HG02870 (cell line): ENCODE results near the gene SUB1.
"Not testable (repeated sequence)": the region's sequence is repeated elsewhere in the genome, so short reads cannot be mapped to it uniquely, and the experiment has no call there.

Experiments
- ATAC-seq: cut with Tn5 transposase; IDR thresholded peaks from one replicate; pipeline ENCODE4 v1.9.1; 2021; ENCODE audit warnings: mild to moderate bottlenecking, moderate library complexity; ENCODE audit not compliant: unreplicated experiment

The SUB1 gene

GRCh38 chr5:32598260-32598937 is 13.0 kb downstream of the SUB1 start:
- no peak for ATAC-seq

DNA sequence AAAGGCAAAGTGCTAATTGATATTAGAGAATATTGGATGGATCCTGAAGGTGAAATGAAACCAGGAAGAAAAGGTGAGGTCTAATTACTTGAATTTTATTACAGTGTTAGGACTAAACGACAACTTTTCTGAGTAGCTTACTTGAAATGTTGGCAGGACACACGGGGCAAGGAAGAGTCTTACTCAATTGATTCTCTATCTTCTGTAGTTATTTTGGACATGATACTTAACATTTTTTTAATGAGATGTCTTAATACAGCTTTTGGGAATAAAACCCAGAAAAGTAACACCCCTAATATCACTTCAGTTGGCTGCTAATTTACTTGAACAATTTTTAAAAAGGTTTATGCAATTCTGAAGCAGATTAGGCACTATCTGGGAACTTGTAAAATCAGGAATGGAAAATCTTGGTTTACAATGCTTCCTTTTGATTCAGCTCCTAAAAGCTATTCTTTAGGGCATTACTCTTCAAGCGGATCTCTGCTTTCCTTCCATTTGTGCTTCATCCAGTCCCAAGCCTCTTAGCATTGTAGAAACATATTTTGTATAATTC is 13.7 kb downstream of the SUB1 start:
- no peak for ATAC-seq

- ATAC-seq, result no peak
Measured at GRCh38 chr5:32600054-32600622, 14.8 kb downstream of the SUB1 start.

GRCh38 chr5:32601623-32602295 is 16.4 kb downstream of the SUB1 start:
- ATAC-seq, result no peak

DNA sequence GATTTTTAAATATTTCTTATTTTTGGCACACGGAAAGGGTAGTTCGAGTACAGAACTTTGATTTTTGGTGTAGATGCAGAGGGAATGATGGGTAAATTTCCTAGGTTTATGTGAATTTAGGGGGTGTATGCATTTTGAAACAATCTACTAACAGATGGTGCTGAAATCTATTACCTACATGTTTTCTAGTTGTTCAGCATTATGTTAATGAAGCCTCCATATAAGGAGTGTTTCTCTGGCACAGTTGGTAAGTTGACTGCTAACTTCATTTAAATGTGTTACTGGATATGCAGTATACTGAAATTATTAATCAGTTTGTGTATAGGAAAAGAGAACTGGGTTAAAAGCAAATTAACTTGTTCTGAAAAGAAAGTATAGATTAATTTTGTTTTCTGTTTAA is 17.5 kb downstream of the SUB1 start:
- ATAC-seq, result no peak

- ATAC-seq, result no peak
Measured at GRCh38 chr5:32604800-32605765, 19.7 kb downstream of the SUB1 start.

- no peak for ATAC-seq
Measured at GRCh38 chr5:32605766-32606152, 20.4 kb downstream of the SUB1 start.

- no peak for ATAC-seq
Measured at GRCh38 chr5:32612134-32612888, 27.0 kb downstream of the SUB1 start.

DNA sequence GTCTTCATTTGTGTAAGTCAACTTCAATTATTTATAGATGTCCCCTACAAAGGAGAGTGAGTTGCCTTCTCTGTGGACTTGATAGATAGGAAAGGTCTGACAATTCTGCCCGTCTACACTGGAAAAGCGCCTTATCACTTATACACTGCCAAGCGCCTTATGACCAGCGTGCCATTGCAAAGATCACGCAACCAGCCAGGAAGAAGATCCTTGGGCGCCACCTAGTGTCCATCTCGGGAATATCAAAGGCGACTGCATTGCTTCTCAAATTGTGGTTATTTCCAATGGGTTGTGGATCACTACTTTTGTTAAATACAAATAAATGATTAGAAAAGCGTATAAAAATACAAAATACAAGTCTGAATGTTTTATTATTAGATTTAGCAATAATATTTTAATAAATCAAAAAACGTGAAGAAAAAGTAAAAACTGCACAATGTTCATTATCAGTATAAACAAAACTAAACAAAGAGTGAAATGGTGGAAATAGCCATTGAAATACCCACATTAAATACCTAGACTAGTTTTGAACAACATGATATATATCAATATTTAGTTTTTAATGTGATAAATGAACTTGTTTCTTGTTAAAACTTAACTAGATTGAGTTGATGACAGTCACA is 27.8 kb downstream of the SUB1 start:
- ATAC-seq, result peak; percentile 47

GRCh38 chr5:32615236-32615635 is 29.9 kb downstream of the SUB1 start:
- ATAC-seq, result no peak

DNA sequence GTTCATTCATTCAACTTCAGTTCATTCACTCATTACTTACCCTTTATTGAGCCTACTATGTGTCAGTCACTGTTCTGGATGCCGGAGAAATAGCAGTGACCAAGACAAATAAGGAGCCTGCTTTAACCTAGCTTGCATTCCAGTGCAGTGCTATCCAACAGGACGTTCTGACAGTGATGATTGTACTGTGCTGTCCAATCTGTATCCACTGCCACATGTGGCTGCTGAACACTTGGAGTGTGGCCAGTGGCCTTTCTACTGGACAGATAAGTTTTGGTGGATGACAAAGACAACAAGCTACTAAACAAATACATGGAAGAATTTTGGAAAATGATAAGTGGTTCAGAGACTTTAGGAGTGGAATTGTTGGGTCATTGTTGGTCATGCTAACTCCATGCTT is 33.6 kb downstream of the SUB1 start:
- ATAC-seq, result no peak

- no peak for ATAC-seq
Measured at GRCh38 chr5:32621256-32621655, 35.9 kb downstream of the SUB1 start.

GRCh38 chr5:32625106-32625505 is 39.7 kb downstream of the SUB1 start:
- ATAC-seq, result no peak

- ATAC-seq, result no peak
Measured at GRCh38 chr5:32625547-32625946, 40.2 kb downstream of the SUB1 start.

- no peak for ATAC-seq
Measured at GRCh38 chr5:32627219-32627870, 42.0 kb downstream of the SUB1 start.

DNA sequence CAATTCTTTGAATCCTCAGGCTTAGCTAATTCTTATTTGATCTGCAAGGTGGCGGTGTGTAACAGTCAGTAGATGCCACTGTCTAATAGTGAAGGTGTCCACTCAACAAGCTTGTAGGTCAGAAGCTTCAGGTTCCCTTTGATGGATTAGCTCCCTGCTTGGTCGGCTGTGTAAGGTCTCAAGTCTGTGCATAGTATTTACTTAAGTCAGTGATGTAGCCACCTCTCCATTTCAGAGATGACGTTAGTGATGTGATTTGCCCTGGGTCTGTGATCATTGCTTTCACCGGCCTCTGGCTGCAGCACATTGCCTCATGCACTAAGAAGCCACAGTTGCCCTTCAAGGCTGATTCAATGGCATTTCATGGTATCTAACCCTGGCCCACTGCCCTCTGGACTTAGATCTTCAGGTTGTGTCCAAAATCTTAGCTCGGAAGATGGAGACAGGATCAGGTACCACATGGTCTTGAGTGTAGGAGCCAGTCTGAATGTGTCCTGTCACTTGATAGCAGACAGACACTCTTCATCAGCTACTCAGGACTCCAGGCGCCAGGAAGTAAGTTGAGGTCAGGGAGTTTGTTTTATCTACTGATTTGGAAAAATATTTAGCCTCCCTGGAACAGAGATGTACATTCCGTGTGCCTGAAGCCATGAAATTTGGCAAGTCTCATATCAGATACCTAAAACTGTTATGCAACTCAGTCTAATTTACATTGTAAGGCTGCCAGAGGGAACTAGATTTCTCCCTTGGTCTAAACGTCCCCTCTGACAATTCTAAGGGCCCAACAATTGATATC is 42.9 kb downstream of the SUB1 start:
- ATAC-seq, result no peak

- ATAC-seq, result no peak
Measured at GRCh38 chr5:32630867-32631491, 45.6 kb downstream of the SUB1 start.

DNA sequence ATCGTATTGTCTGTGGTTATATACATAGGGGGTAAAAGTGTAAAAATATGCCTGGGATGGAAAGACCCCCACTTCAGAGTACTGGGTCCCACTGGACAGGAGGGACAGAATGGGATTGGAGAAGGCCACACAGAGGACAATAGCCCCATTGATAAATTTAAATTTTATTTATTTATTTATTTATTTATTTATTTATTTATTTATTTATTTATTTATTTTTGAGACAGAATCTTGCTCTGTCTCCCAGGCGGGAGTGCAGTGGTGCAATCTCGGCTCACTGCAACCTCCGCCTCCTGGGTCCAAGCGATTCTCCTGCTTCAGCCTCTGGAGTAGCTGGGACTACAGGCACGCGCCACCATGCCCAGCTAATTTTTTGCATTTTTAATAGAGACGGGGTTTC is 47.7 kb downstream of the SUB1 start:
- not testable (repeated sequence) for ATAC-seq
